ENCODE data around the gene SH2D4B. TPM values are rescaled to one million over a fixed set of nuclear protein-coding genes. Genes with fewer than 3 reads are reported as not detected.

The SH2D4B gene
- total and polyA plus RNA-seq, 10 of the 15 experiments (the other 5 are each of a cell fraction or from before 2014, with no cell fraction given), result 0.04 to 0.21 (median 0.13) TPM; not detected in 5

- H3K9ac ChIP-seq (ENCODE audit: control insufficient read depth, insufficient read depth, low read length), result no peak overlapping the region
- intact Hi-C loops (cut with micrococcal nuclease; ENCODE audit: unreplicated experiment) (no loop called here), in situ Hi-C loops (cut with MboI) (no loop called here)
- no peak overlapping the region for H3K4me3 ChIP-seq
- FAIRE-seq, result no peak
- ATAC-seq, result no peak
- H4K20me1 ChIP-seq (ENCODE audit: control insufficient read depth, insufficient read depth), result no peaks in the 10 kb centered on the region
- H3K79me2 ChIP-seq (ENCODE audit: control insufficient read depth, insufficient read depth, low read length), result no peaks in the 10 kb centered on the region
- no peak for TF ChIP-seq SMAD1 (IDR thresholded peaks at IDR 0.05; ENCODE audit: low read depth, partially characterized antibody)
- ChIA-PET POLR2A (no interaction called here), RAD21 (ENCODE audit: unreplicated experiment) (no interaction called here), CTCF (interaction anchor here (0.6 kb wide), 1 partner anchor 100 kb away, joined by 3 read pairs; no protein-coding TSS in a partner anchor), SMC1A (ENCODE audit: uncharacterized antibody, unreplicated experiment) (interaction anchor here (1.1 kb wide), 1 partner anchor 54 kb away, joined by 6 read pairs; no protein-coding TSS in a partner anchor)
- WGBS (ENCODE audit: insufficient coverage, insufficient replicate concordance, low lambda C conversion rate, missing lambda C conversion rate), result 83% methylated on average over 12 of the region's 12 CpGs
- H3K27ac ChIP-seq (ENCODE audit: control insufficient read depth, insufficient read depth), result no peak overlapping the region
- no peaks in the 10 kb centered on the region; the same call in 2 of the 3 replicates for H3K9me3 ChIP-seq (replicated peaks; ENCODE audit: control insufficient read depth, insufficient read depth, low read length)
- no peaks in the 10 kb centered on the region for H3K36me3 ChIP-seq (ENCODE audit: control insufficient read depth in 2 of 2, insufficient read depth in 2 of 2, low read length in 1 of 2)
- no peaks in the 10 kb centered on the region for H3K27me3 ChIP-seq (replicated peaks in 1 of 2; ENCODE audit: control insufficient read depth in 2 of 2, insufficient read depth in 2 of 2, low read length in 1 of 2)
- peaks cover 26% of the 10 kb centered on the region for H3K4me1 ChIP-seq (ENCODE audit: control insufficient read depth, insufficient read depth, low read length)
- no TSS peak for BruUV-seq (replicated peaks)
- no peak overlapping the region for H3K4me2 ChIP-seq (ENCODE audit: control insufficient read depth, insufficient read depth)
- H2AFZ ChIP-seq (ENCODE audit: control insufficient read depth, low read depth, low read length), result no peak overlapping the region
- DNase-seq (ENCODE audit: low read depth, low spot score), result no peak
These were observed 6.7 kb downstream of the SH2D4B start for GRCh38 chr10:80544316-80544953.

- DNase-seq (ENCODE audit: low read depth, low spot score), result no peak
- no peak for ATAC-seq
- in situ Hi-C loops (cut with MboI), result no loop called here
- no TSS peak for BruUV-seq (replicated peaks)
- SMC1A ChIA-PET (ENCODE audit: uncharacterized antibody, unreplicated experiment), result no interaction called here
- no peak overlapping the region for H2AFZ ChIP-seq (ENCODE audit: control insufficient read depth, low read depth, low read length)
- no peak for FAIRE-seq
- no peaks in the 10 kb centered on the region for H3K27me3 ChIP-seq (replicated peaks in 1 of 2; ENCODE audit: control insufficient read depth in 2 of 2, insufficient read depth in 2 of 2, low read length in 1 of 2)
- no peaks in the 10 kb centered on the region for H4K20me1 ChIP-seq (ENCODE audit: control insufficient read depth, insufficient read depth)
- no peak overlapping the region for H3K9ac ChIP-seq (ENCODE audit: control insufficient read depth, insufficient read depth, low read length)
- POLR2A ChIA-PET, result no interaction called here
- H3K4me2 ChIP-seq (ENCODE audit: control insufficient read depth, insufficient read depth), result no peak overlapping the region
- peaks cover 18% of the 10 kb centered on the region for H3K4me1 ChIP-seq (ENCODE audit: control insufficient read depth, insufficient read depth, low read length)
- no peaks in the 10 kb centered on the region; the same call in 2 of the 3 replicates for H3K9me3 ChIP-seq (replicated peaks; ENCODE audit: control insufficient read depth, insufficient read depth, low read length)
- H3K79me2 ChIP-seq (ENCODE audit: control insufficient read depth, insufficient read depth, low read length), result no peaks in the 10 kb centered on the region
- 72% methylated on average over 7 of the region's 7 CpGs for WGBS (ENCODE audit: insufficient coverage, insufficient replicate concordance, low lambda C conversion rate, missing lambda C conversion rate)
- intact Hi-C loops (cut with micrococcal nuclease; ENCODE audit: unreplicated experiment), result no loop called here
- RAD21 ChIA-PET (ENCODE audit: unreplicated experiment), result no interaction called here
- H3K4me3 ChIP-seq, result no peak overlapping the region
- H3K27ac ChIP-seq (ENCODE audit: control insufficient read depth, insufficient read depth), result no peak overlapping the region
- CTCF ChIA-PET, result no interaction called here
- H3K36me3 ChIP-seq (ENCODE audit: control insufficient read depth in 2 of 2, insufficient read depth in 2 of 2, low read length in 1 of 2), result no peaks in the 10 kb centered on the region
- TF ChIP-seq TAF1 (IDR thresholded peaks at IDR 0.05; ENCODE audit: borderline replicate concordance, low read depth, low read length) (no peak), BCL3 (IDR thresholded peaks at IDR 0.05; ENCODE audit: borderline replicate concordance, insufficient read depth, low read depth, low read length, poor library complexity, severe bottlenecking) (no peak), NRF1 (conservative IDR thresholded peaks at IDR 0.05; ENCODE audit: low read depth, low read length) (no peak), ZNF592 (IDR thresholded peaks at IDR 0.05) (no peak), TCF3 (IDR thresholded peaks at IDR 0.05; ENCODE audit: borderline replicate concordance, insufficient read depth, low read depth, low read length) (no peak), TCF12 (IDR thresholded peaks at IDR 0.05; ENCODE audit: low read depth, low read length) (no peak), KAT2A (conservative IDR thresholded peaks at IDR 0.05; ENCODE audit: control insufficient read depth, low read depth, low read length) (no peak), SMC3 (IDR thresholded peaks at IDR 0.05; ENCODE audit: borderline replicate concordance, low read length) (no peak)
These were observed 7.7 kb downstream of the SH2D4B start for GRCh38 chr10:80545258-80545881.
